Chondrocyte (in vitro differentiated cells): Measurements from ENCODE around the gene SUMF2. TPM values are rescaled to one million over a fixed set of nuclear protein-coding genes. Genes with fewer than 3 reads are reported as not detected.
"Not testable (repeated sequence)": the region's sequence is repeated elsewhere in the genome, so short reads cannot be mapped to it uniquely, and the experiment has no call there.

Experiments used
- DNase-seq: peaks from one replicate; pipeline ENCODE4 v3.0.0; 2021; ENCODE audit warnings: mixed read lengths, low spot score
- H3K27ac Mint-ChIP-seq: one replicate; pipeline ENCODE4 v1.8.0; 2021; ENCODE audit warnings: mild to moderate bottlenecking, moderate library complexity, mixed read lengths; ENCODE audit not compliant: unreplicated experiment
- H3K27me3 Mint-ChIP-seq: 2 replicates; pipeline ENCODE4 v1.8.0; 2021; ENCODE audit warnings: low read depth, mixed read lengths
- H3K36me3 Mint-ChIP-seq: 2 replicates; pipeline ENCODE4 v1.8.0; 2021; ENCODE audit warnings: low read depth, mixed read lengths
- H3K4me1 Mint-ChIP-seq: 2 replicates; pipeline ENCODE4 v1.8.0; 2021; ENCODE audit warnings: low read depth, mild to moderate bottlenecking, mixed read lengths
- H3K4me3 Mint-ChIP-seq: one replicate; pipeline ENCODE4 v1.8.0; 2021; ENCODE audit warnings: mild to moderate bottlenecking, moderate library complexity, mixed read lengths; ENCODE audit not compliant: unreplicated experiment
- H3K9me3 Mint-ChIP-seq: 2 replicates; pipeline ENCODE4 v1.8.0; 2021; ENCODE audit warnings: low read depth, mixed read lengths
- CTCF ChIP-seq: fragments of 200-600 bp; sonication (generic); IDR thresholded peaks from 2 replicates; pipeline ENCODE4 v1.5.0; 2021; ENCODE audit warnings: antibody characterized with exemption, mild to moderate bottlenecking, moderate library complexity
- total RNA-seq: library from RNA; stranded (reverse); gene quantifications from 3 replicates; pipeline ENCODE4 v1.2.1, GENCODE V29; 2021

Gene SUMF2
- total RNA-seq, 1 donor from 2014 or later, result 158 TPM

GRCh38 chr7:56081626-56082340, 17.7 kb downstream of the SUMF2 start:
- Mint-ChIP-seq H3K4me1 (peaks cover 22% of the 10 kb centered on the region), H3K9me3 (no peaks in the 10 kb centered on the region), H3K27me3 (no peaks in the 10 kb centered on the region), H3K36me3 (peaks cover 11% of the 10 kb centered on the region), H3K4me3 (no peak overlapping the region), H3K27ac (no peak overlapping the region)
- TF ChIP-seq CTCF, result no peak
- DNase-seq, result peak; percentile 94

- Mint-ChIP-seq H3K27me3 (no peaks in the 10 kb centered on the region), H3K4me3 (no peak overlapping the region), H3K9me3 (no peaks in the 10 kb centered on the region), H3K4me1 (peaks cover 22% of the 10 kb centered on the region), H3K27ac (no peak overlapping the region), H3K36me3 (peaks cover 11% of the 10 kb centered on the region)
- TF ChIP-seq CTCF, result no peak
- DNase-seq, result peak; percentile 56
Observed at GRCh38 chr7:56083150-56083785, 19.2 kb downstream of the SUMF2 start.

- peak; percentile 74 for DNase-seq
- TF ChIP-seq CTCF, result no peak
- H3K27me3 Mint-ChIP-seq, result no peaks in the 10 kb centered on the region
- no peak overlapping the region for H3K4me3 Mint-ChIP-seq
- peaks cover 7% of the 10 kb centered on the region for H3K36me3 Mint-ChIP-seq
- peaks cover 6% of the 10 kb centered on the region for H3K4me1 Mint-ChIP-seq
- H3K9me3 Mint-ChIP-seq, result no peaks in the 10 kb centered on the region
- no peak overlapping the region for H3K27ac Mint-ChIP-seq
Observed at GRCh38 chr7:56086761-56087160, 22.7 kb downstream of the SUMF2 start.

- H3K36me3 Mint-ChIP-seq, result peaks cover 4% of the 10 kb centered on the region
- no peaks in the 10 kb centered on the region for H3K9me3 Mint-ChIP-seq
- H3K4me3 Mint-ChIP-seq, result no peak overlapping the region
- H3K27me3 Mint-ChIP-seq, result no peaks in the 10 kb centered on the region
- H3K4me1 Mint-ChIP-seq, result peaks cover 13% of the 10 kb centered on the region
- no peak overlapping the region for H3K27ac Mint-ChIP-seq
- TF ChIP-seq CTCF, result no peak
- peak; percentile 77 for DNase-seq
Observed at GRCh38 chr7:56087445-56087844, 23.4 kb downstream of the SUMF2 start.

- no peaks in the 10 kb centered on the region for H3K27me3 Mint-ChIP-seq
- no peak overlapping the region for H3K27ac Mint-ChIP-seq
- no peak for DNase-seq
- H3K9me3 Mint-ChIP-seq, result no peaks in the 10 kb centered on the region
- peaks cover 3% of the 10 kb centered on the region for H3K36me3 Mint-ChIP-seq
- H3K4me3 Mint-ChIP-seq, result no peak overlapping the region
- H3K4me1 Mint-ChIP-seq, result peaks cover 22% of the 10 kb centered on the region
- no peak for TF ChIP-seq CTCF
Observed at GRCh38 chr7:56091591-56091990, 27.5 kb downstream of the SUMF2 start.

GRCh38 chr7:56092388-56092787, 28.3 kb downstream of the SUMF2 start:
- H3K4me1 Mint-ChIP-seq, result peaks cover 22% of the 10 kb centered on the region
- H3K27me3 Mint-ChIP-seq, DNase-seq, H3K9me3 Mint-ChIP-seq, H3K4me3 Mint-ChIP-seq, H3K36me3 Mint-ChIP-seq, H3K27ac Mint-ChIP-seq: not testable (repeated sequence)
